Nephron progenitor cell (in vitro differentiated cells): ENCODE results near the gene APBB2.

ENCODE experiments used
- DNase-seq: peaks from one replicate; pipeline ENCODE4 v3.0.0; 2021
- H3K27ac Mint-ChIP-seq: 2 replicates; pipeline ENCODE4 v1.8.0; 2021; ENCODE audit warnings: mild to moderate bottlenecking, moderate library complexity, mixed read lengths
- H3K27me3 Mint-ChIP-seq: 2 replicates; pipeline ENCODE4 v1.8.0; 2021; ENCODE audit warnings: mild to moderate bottlenecking, low read depth, mixed read lengths; ENCODE audit not compliant: poor library complexity
- H3K36me3 Mint-ChIP-seq: 2 replicates; pipeline ENCODE4 v1.8.0; 2021; ENCODE audit warnings: low read depth, mixed read lengths
- H3K4me1 Mint-ChIP-seq: 2 replicates; pipeline ENCODE4 v1.8.0; 2021; ENCODE audit warnings: mixed read lengths
- H3K4me3 Mint-ChIP-seq: 2 replicates; pipeline ENCODE4 v1.8.0; 2021; ENCODE audit warnings: mild to moderate bottlenecking, moderate library complexity, mixed read lengths
- H3K9me3 Mint-ChIP-seq: 2 replicates; pipeline ENCODE4 v1.8.0; 2021; ENCODE audit warnings: mild to moderate bottlenecking, moderate library complexity, mixed read lengths
- TF ChIP-seq, protein P1 (sequence below): fragments of 200-600 bp; sonication (generic); IDR thresholded peaks from 2 replicates; pipeline ENCODE4 v1.5.0; 2021; ENCODE audit warnings: antibody characterized with exemption

APBB2 gene

DNA sequence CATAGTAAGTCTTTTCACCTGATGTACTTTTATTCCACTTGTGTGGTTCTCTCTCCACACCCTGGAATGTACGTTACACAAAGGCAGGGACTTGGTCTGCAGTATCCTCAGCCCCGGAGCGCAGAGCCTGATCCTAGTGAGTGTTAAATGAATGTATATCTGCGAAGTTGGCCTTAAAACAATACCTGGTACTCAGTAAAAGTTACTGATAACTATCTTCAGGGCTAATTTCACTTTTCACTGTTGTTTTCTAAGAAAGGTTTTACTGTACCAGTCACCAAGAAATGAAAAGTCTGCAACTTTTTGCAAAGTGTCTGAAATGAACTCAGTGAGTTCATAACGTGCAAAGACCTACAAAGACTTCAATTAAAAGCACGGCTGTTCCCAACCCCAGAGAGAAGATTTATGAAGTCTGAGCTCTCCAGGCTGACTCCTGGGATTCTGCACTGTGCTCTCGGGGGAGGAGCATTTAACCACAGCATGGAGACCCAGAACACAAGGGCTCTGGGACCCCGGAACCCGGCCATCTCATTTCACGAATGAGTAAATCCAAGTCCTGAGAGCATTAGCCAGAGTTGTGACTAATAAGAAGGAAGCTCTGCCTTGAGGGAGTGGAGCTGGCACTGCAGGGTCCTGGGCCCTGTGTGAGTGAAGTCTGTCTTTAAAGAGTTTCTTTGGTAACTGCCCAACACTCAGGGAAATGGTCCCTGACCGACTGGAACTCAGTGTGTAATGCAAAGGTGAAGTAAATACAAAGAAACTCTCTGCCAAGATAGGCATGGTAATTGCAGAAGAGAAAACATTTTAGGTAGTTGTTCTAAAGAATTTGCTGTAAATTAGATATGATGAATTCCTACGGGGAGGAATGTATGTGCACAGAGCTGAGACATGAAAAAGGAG lies 298.8 kb downstream of the APBB2 start:
- Mint-ChIP-seq H3K9me3 (peaks cover 13% of the 10 kb centered on the region), H3K4me1 (peaks cover 18% of the 10 kb centered on the region), H3K4me3 (no peak overlapping the region), H3K27me3 (peaks cover 3% of the 10 kb centered on the region), H3K27ac (peak overlapping the region; percentile 86), H3K36me3 (peaks cover 9% of the 10 kb centered on the region)
- DNase-seq = peak; percentile 11
- TF ChIP-seq, protein P1, sequence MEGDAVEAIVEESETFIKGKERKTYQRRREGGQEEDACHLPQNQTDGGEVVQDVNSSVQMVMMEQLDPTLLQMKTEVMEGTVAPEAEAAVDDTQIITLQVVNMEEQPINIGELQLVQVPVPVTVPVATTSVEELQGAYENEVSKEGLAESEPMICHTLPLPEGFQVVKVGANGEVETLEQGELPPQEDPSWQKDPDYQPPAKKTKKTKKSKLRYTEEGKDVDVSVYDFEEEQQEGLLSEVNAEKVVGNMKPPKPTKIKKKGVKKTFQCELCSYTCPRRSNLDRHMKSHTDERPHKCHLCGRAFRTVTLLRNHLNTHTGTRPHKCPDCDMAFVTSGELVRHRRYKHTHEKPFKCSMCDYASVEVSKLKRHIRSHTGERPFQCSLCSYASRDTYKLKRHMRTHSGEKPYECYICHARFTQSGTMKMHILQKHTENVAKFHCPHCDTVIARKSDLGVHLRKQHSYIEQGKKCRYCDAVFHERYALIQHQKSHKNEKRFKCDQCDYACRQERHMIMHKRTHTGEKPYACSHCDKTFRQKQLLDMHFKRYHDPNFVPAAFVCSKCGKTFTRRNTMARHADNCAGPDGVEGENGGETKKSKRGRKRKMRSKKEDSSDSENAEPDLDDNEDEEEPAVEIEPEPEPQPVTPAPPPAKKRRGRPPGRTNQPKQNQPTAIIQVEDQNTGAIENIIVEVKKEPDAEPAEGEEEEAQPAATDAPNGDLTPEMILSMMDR = no peak

- peaks cover 3% of the 10 kb centered on the region for H3K27me3 Mint-ChIP-seq
- H3K36me3 Mint-ChIP-seq = peaks cover 9% of the 10 kb centered on the region
- TF ChIP-seq, protein P1 = no peak
- peaks cover 34% of the 10 kb centered on the region for H3K4me1 Mint-ChIP-seq
- H3K27ac Mint-ChIP-seq = peak overlapping the region; percentile 86
- no peak overlapping the region for H3K4me3 Mint-ChIP-seq
- H3K9me3 Mint-ChIP-seq = peaks cover 13% of the 10 kb centered on the region
- no peak for DNase-seq
Measured at GRCh38 chr4:40912460-40913184, 301.7 kb downstream of the APBB2 start.

DNA sequence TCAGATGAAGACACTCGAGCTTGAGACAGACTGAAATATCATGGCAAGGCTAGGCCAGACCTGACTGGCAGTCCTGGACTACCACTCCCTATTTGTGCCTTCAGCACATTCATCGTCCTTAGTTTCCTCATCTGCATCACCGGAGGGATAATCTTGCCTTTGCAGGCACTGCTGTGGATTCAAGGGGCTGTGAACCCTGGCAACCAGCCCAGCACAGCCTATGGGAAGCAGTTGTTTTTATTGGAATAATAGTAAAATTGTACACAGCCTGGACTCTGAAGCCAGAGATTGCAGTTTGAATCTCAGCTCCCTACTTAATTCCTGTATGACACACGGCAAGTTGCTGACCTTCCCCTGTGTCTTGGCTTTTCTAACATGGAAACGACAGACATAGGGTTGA lies 303.6 kb downstream of the APBB2 start:
- peaks cover 26% of the 10 kb centered on the region for H3K4me1 Mint-ChIP-seq
- TF ChIP-seq, protein P1 = no peak
- peaks cover 9% of the 10 kb centered on the region for H3K36me3 Mint-ChIP-seq
- no peak for DNase-seq
- no peak overlapping the region for H3K4me3 Mint-ChIP-seq
- no peak overlapping the region for H3K27ac Mint-ChIP-seq
- peaks cover 13% of the 10 kb centered on the region for H3K9me3 Mint-ChIP-seq
- H3K27me3 Mint-ChIP-seq = no peaks in the 10 kb centered on the region

GRCh38 chr4:40909363-40909876 lies 304.9 kb downstream of the APBB2 start:
- H3K27me3 Mint-ChIP-seq = no peaks in the 10 kb centered on the region
- TF ChIP-seq, protein P1 = no peak
- H3K27ac Mint-ChIP-seq = no peak overlapping the region
- H3K4me3 Mint-ChIP-seq = no peak overlapping the region
- DNase-seq = no peak
- H3K9me3 Mint-ChIP-seq = peaks cover 6% of the 10 kb centered on the region
- H3K36me3 Mint-ChIP-seq = peaks cover 2% of the 10 kb centered on the region
- peaks cover 29% of the 10 kb centered on the region for H3K4me1 Mint-ChIP-seq

- Mint-ChIP-seq H3K4me3 (no peak overlapping the region), H3K27me3 (no peaks in the 10 kb centered on the region), H3K36me3 (no peaks in the 10 kb centered on the region), H3K9me3 (peaks cover 4% of the 10 kb centered on the region), H3K4me1 (peaks cover 29% of the 10 kb centered on the region), H3K27ac (no peak overlapping the region)
- DNase-seq = peak; percentile 79
- TF ChIP-seq, protein P1 = peak; percentile 94
Measured at GRCh38 chr4:40908702-40909362, 305.5 kb downstream of the APBB2 start.
